ENCODE results near the gene CEMP1. TPM values are rescaled to one million over a fixed set of nuclear protein-coding genes. Genes with fewer than 3 reads are reported as not detected.

CEMP1 gene
- total and polyA plus RNA-seq, 5 donors from 2014 or later = 0.27 to 3.8 (median 3.7) TPM

- no peaks in the 10 kb centered on the region for H3K9me3 Mint-ChIP-seq
- H3K27ac Mint-ChIP-seq = peak overlapping the region; percentile 94 to 97 (median 95)
- H3K27me3 ChIP-seq (ENCODE audit: control insufficient read depth, insufficient read depth, low read length) = no peaks in the 10 kb centered on the region
- peaks cover 25 to 68% (median 38%) of the 10 kb centered on the region in 4 donors for H3K4me1 Mint-ChIP-seq
- peaks cover 11% of the 10 kb centered on the region for H3K27me3 Mint-ChIP-seq
- peaks cover 7% of the 10 kb centered on the region for H3K36me3 ChIP-seq (ENCODE audit: control insufficient read depth, insufficient read depth, low read length)
- peak overlapping the region; percentile 97 for H3K27ac ChIP-seq (ENCODE audit: insufficient read depth, low read length, poor library complexity, severe bottlenecking)
- ATAC-seq (ENCODE audit: low read depth in 2 of 2) (no peak), DNase-seq (no peak)
- H3K4me3 Mint-ChIP-seq = peak overlapping the region; percentile 91 to 96 (median 94)
- H3K36me3 Mint-ChIP-seq = peaks cover 11% of the 10 kb centered on the region
- peaks cover 58% of the 10 kb centered on the region for H3K4me1 ChIP-seq (ENCODE audit: control insufficient read depth, insufficient read depth, low read length, poor library complexity, severe bottlenecking)
- H3K9me3 ChIP-seq (ENCODE audit: control insufficient read depth in 2 of 2, low read length in 2 of 2) = no peaks in the 10 kb centered on the region
- H3K4me3 ChIP-seq (ENCODE audit: low read depth, low read length) = peak overlapping the region; percentile 83
Observed at GRCh38 chr16:2515180-2515851, 15.9 kb downstream of the CEMP1 start.

- H3K4me1 ChIP-seq (ENCODE audit: control insufficient read depth, insufficient read depth, low read length, poor library complexity, severe bottlenecking) = peaks cover 53% of the 10 kb centered on the region
- H3K27ac ChIP-seq (ENCODE audit: insufficient read depth, low read length, poor library complexity, severe bottlenecking) = peak overlapping the region; percentile 97
- no peaks in the 10 kb centered on the region for H3K9me3 ChIP-seq (ENCODE audit: control insufficient read depth in 2 of 2, low read length in 2 of 2)
- H3K9me3 Mint-ChIP-seq = no peaks in the 10 kb centered on the region
- H3K27me3 ChIP-seq (ENCODE audit: control insufficient read depth, insufficient read depth, low read length) = no peaks in the 10 kb centered on the region
- peaks cover 11% of the 10 kb centered on the region for H3K27me3 Mint-ChIP-seq
- peak overlapping the region; percentile 83 for H3K4me3 ChIP-seq (ENCODE audit: low read depth, low read length)
- H3K36me3 Mint-ChIP-seq = peaks cover 11% of the 10 kb centered on the region
- peak overlapping the region; percentile 94 to 97 (median 95) for H3K27ac Mint-ChIP-seq
- H3K4me1 Mint-ChIP-seq = peaks cover 19 to 63% (median 33%) of the 10 kb centered on the region in 4 donors
- peak overlapping the region; percentile 91 to 96 (median 94) for H3K4me3 Mint-ChIP-seq
- ATAC-seq (ENCODE audit: low read depth in 2 of 2) (no peak), DNase-seq (peak in 2 of 3 donors; percentile 39 to 45)
- H3K36me3 ChIP-seq (ENCODE audit: control insufficient read depth, insufficient read depth, low read length) = peaks cover 6% of the 10 kb centered on the region
Observed at GRCh38 chr16:2514333-2515179, 16.7 kb downstream of the CEMP1 start.

GRCh38 chr16:2513405-2514332 lies 17.5 kb downstream of the CEMP1 start, which contains the start of gene ATP6V0C:
TSS of gene ATP6V0C (plus strand) at chr16:2513952. CDS start at chr16:2514104, 152 bp downstream.
- Mint-ChIP-seq H3K9me3 (no peaks in the 10 kb centered on the region), H3K36me3 (peaks cover 11% of the 10 kb centered on the region), H3K27ac (peak within 1 kb of the TSS; percentile 95 to 99 (median 95)), H3K4me1 (peaks cover 19 to 56% (median 31%) of the 10 kb centered on the region in 4 donors), H3K4me3 (peak within 1 kb of the TSS; percentile 91 to 96 (median 96)), H3K27me3 (peaks cover 11% of the 10 kb centered on the region)
- Histone ChIP-seq H3K27me3 (ENCODE audit: control insufficient read depth, insufficient read depth, low read length) (no peaks in the 10 kb centered on the region), H3K4me1 (ENCODE audit: control insufficient read depth, insufficient read depth, low read length, poor library complexity, severe bottlenecking) (peaks cover 45% of the 10 kb centered on the region), H3K27ac (ENCODE audit: insufficient read depth, low read length, poor library complexity, severe bottlenecking) (peak within 1 kb of the TSS; percentile 97), H3K9me3 (ENCODE audit: control insufficient read depth in 2 of 2, low read length in 2 of 2) (no peaks in the 10 kb centered on the region), H3K36me3 (ENCODE audit: control insufficient read depth, insufficient read depth, low read length) (no peaks in the 10 kb centered on the region), H3K4me3 (ENCODE audit: low read depth, low read length) (peak within 1 kb of the TSS; percentile 83)
- ATAC-seq (ENCODE audit: low read depth in 2 of 2) = peak; percentile 89 to 90
- DNase-seq = peak; percentile 88 to 95 (median 93)

GRCh38 chr16:2512735-2513404 lies 18.3 kb downstream of the CEMP1 start:
- DNase-seq = peak in 1 of 3 donors; percentile 22
- H3K4me1 Mint-ChIP-seq = peaks cover 19 to 49% (median 28%) of the 10 kb centered on the region in 4 donors

GRCh38 chr16:2511996-2512734 lies 19.0 kb downstream of the CEMP1 start:
- peak overlapping the region; percentile 83 to 95 (median 92) for H3K4me3 Mint-ChIP-seq
- peaks cover 35% of the 10 kb centered on the region for H3K4me1 ChIP-seq (ENCODE audit: control insufficient read depth, insufficient read depth, low read length, poor library complexity, severe bottlenecking)

More at GRCh38 chr16:2512735-2513404, 18.3 kb downstream of the CEMP1 start:
- H3K36me3 ChIP-seq (ENCODE audit: control insufficient read depth, insufficient read depth, low read length) = no peaks in the 10 kb centered on the region
- Mint-ChIP-seq H3K9me3 (no peaks in the 10 kb centered on the region), H3K27ac (peak overlapping the region; percentile 90 to 99 (median 93)), H3K27me3 (peaks cover 11% of the 10 kb centered on the region), H3K36me3 (peaks cover 11% of the 10 kb centered on the region), H3K4me3 (peak overlapping the region; percentile 83 to 95 (median 92))
- peak overlapping the region; percentile 97 for H3K27ac ChIP-seq (ENCODE audit: insufficient read depth, low read length, poor library complexity, severe bottlenecking)
- ATAC-seq (ENCODE audit: low read depth in 2 of 2) = no peak
- no peaks in the 10 kb centered on the region for H3K27me3 ChIP-seq (ENCODE audit: control insufficient read depth, insufficient read depth, low read length)
- H3K4me1 ChIP-seq (ENCODE audit: control insufficient read depth, insufficient read depth, low read length, poor library complexity, severe bottlenecking) = peaks cover 39% of the 10 kb centered on the region
- H3K9me3 ChIP-seq (ENCODE audit: control insufficient read depth in 2 of 2, low read length in 2 of 2) = no peaks in the 10 kb centered on the region
- no peak overlapping the region for H3K4me3 ChIP-seq (ENCODE audit: low read depth, low read length)

GRCh38 chr16:2511128-2511800 lies 19.9 kb downstream of the CEMP1 start:
- Histone ChIP-seq H3K36me3 (ENCODE audit: control insufficient read depth, insufficient read depth, low read length) (no peaks in the 10 kb centered on the region), H3K9me3 (ENCODE audit: control insufficient read depth in 2 of 2, low read length in 2 of 2) (no peaks in the 10 kb centered on the region), H3K27me3 (ENCODE audit: control insufficient read depth, insufficient read depth, low read length) (no peaks in the 10 kb centered on the region), H3K4me1 (ENCODE audit: control insufficient read depth, insufficient read depth, low read length, poor library complexity, severe bottlenecking) (peaks cover 26% of the 10 kb centered on the region), H3K4me3 (ENCODE audit: low read depth, low read length) (no peak overlapping the region), H3K27ac (ENCODE audit: insufficient read depth, low read length, poor library complexity, severe bottlenecking) (no peak overlapping the region)
- Mint-ChIP-seq H3K4me1 (peaks cover 7 to 33% (median 14%) of the 10 kb centered on the region in 4 donors), H3K27me3 (peaks cover 11% of the 10 kb centered on the region), H3K4me3 (peak overlapping the region in 2 of 4 donors; percentile 29 to 60), H3K27ac (no peak overlapping the region), H3K9me3 (no peaks in the 10 kb centered on the region), H3K36me3 (peaks cover 8% of the 10 kb centered on the region)
- no peak for ATAC-seq (ENCODE audit: low read depth in 2 of 2)
- no peak for DNase-seq

More at GRCh38 chr16:2511996-2512734, 19.0 kb downstream of the CEMP1 start:
- peaks cover 11% of the 10 kb centered on the region for H3K27me3 Mint-ChIP-seq
- H3K9me3 Mint-ChIP-seq = no peaks in the 10 kb centered on the region
- Histone ChIP-seq H3K4me3 (ENCODE audit: low read depth, low read length) (no peak overlapping the region), H3K9me3 (ENCODE audit: control insufficient read depth in 2 of 2, low read length in 2 of 2) (no peaks in the 10 kb centered on the region), H3K27me3 (ENCODE audit: control insufficient read depth, insufficient read depth, low read length) (no peaks in the 10 kb centered on the region), H3K27ac (ENCODE audit: insufficient read depth, low read length, poor library complexity, severe bottlenecking) (no peak overlapping the region), H3K36me3 (ENCODE audit: control insufficient read depth, insufficient read depth, low read length) (no peaks in the 10 kb centered on the region)
- H3K4me1 Mint-ChIP-seq = peaks cover 16 to 42% (median 22%) of the 10 kb centered on the region in 4 donors
- ATAC-seq (ENCODE audit: low read depth in 2 of 2) (no peak), DNase-seq (no peak)
- peak overlapping the region; percentile 51 to 93 (median 90) for H3K27ac Mint-ChIP-seq
- peaks cover 11% of the 10 kb centered on the region for H3K36me3 Mint-ChIP-seq

Data from CD4-positive, CD25-positive, alpha-beta regulatory T cell (primary cell).